NCI-H510A (cell line): ENCODE results near the gene C8G.

Source experiments
- DNase-seq: peaks from one replicate; lab custom pipeline; 2025; lab: John Stamatoyannopoulos, UW

C8G gene

DNA sequence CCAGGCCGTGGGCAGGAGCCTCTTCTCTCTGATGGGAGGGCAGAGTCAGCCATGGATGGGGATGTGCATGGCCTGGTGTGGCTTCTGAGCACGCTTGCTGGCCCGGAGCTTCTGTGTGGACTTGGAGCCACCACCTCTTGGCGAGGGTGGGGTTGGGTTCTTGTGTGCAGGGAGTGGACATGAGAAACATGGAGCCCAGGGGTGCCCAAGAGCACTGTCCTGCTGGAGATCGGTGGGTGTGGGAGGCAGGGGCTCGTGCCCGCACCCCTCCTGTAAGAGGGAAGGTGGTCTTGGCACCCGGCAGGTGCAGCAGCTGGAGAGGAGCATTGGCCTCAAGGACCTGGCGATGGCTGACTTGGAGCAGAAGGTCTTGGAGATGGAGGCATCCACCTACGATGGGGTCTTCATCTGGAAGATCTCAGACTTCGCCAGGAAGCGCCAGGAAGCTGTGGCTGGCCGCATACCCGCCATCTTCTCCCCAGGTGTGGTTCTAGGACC is 24.3 kb upstream of the C8G start:
- no peak for DNase-seq

DNA sequence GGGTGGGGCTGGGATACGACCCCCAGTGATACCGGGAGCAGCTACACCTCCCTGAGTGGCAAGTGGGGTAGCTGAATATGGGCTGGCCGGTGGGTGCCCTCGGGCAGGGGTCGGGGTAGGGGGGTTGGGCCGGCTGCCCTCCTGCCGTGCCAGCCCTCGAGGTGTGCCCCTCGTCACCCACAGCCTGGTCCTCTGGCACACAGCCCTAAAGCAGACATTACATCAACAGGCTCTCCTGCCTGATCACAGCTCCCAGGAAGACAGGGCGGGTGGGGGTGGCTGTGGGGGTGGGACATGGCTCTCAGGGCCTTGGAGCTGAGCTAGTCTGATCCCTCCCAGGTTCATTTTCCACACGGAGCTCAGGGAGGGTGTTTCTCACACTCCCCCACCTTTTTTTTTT is 23.7 kb upstream of the C8G start:
- DNase-seq, result no peak

DNA sequence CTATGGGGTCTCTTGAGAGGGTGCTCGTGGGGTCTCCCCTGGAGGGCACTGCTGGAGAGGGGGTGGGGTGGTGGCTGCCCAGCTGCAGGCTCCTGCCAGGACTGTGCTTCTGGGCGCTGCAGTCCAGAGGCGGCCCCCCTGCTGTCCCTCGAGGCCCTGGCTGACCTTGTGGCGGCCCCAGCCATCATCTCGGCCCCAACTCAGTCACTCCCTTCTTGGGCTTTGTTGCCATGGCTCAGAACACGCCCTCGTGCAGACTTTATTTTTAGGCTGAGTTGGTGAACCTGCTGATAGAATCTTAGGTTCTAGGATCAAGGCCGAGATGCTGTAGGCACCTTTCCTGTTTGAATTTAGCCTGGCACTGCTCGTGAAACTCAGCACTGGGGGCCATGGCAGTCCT is 23.3 kb upstream of the C8G start:
- DNase-seq, result no peak

DNA sequence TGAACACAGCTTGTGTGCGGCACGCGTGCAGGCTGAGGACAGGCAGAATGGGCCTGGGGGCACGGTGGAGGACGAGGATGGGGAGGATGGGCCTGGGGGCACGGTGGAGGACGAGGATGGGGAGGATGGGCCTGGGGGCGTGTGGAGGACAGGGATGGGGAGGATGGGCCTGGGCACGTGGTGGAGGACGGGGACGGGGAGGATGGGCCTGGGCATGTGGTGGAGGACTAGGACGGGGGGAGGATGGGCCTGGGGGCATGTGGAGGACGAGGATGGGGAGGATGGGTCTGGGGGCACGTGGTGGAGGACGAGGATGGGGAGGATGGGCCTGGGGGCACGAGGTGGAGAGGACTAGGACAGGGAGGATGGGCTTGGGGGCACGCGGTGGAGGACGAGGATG is 22.5 kb upstream of the C8G start:
- no peak for DNase-seq

DNA sequence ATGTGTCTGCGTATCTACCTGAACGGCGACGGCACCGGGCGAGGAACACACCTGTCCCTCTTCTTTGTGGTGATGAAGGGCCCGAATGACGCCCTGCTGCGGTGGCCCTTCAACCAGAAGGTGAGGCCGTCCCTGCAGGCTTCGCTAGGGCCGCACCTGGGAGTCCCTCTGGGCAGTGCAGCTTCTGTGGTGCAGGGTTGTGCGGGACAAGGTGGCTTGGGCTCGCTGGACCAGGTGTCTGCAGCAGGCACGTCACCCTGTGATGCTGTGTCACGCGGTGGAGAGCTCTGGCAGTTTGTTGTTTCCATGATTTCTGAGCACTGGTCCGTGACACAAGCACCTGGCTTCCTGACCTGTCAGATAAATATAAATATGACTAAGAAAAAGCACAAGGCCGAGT is 21.2 kb upstream of the C8G start:
- DNase-seq, result peak; percentile 89

DNA sequence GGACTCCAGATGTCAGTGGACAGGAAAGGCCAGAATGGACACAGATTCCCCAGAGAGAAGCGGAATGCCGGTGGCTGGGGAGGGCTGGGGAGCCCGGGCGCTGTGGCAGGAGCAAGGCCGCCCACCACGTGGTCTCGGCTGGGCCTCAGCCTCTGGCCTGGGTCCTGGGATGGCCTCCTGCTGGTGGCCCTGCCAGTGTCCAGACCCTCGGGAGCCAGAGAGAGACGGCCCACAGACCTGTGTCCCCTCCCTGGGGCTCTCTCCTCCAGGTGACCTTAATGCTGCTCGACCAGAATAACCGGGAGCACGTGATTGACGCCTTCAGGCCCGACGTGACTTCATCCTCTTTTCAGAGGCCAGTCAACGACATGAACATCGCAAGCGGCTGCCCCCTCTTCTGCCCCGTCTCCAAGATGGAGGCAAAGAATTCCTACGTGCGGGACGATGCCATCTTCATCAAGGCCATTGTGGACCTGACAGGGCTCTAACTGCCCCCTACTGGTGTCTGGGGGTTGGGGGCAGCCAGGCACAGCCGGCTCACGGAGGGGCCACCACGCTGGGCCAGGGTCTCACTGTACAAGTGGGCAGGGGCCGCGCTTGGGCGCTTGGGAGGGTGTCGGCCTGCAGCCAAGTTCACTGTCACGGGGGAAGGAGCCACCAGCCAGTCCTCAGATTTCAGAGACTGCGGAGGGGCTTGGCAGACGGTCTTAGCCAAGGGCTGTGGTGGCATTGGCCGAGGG is 19.5 kb upstream of the C8G start:
- no peak for DNase-seq

DNA sequence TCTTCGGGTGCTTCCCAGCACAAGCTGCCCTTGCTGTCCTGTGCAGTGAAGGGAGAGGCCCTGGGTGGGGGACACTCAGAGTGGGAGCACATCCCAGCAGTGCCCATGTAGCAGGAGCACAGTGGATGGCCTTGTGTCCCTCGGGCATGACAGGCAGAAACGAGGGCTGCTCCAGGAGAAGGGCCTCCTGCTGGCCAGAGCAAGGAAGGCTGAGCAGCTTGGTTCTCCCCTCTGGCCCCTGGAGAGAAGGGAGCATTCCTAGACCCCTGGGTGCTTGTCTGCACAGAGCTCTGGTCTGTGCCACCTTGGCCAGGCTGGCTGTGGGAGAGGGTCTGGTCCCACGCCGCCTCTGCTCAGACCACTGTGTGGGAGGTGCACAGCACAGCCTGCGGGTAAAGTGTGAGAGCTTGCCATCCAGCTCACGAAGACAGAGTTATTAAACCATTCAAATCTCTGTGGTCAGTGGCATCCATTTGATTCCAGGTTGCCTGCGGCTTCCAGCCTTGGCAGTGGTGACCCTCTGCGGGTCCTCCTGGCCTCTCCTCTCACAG is 18.8 kb upstream of the C8G start:
- DNase-seq, result no peak

DNA sequence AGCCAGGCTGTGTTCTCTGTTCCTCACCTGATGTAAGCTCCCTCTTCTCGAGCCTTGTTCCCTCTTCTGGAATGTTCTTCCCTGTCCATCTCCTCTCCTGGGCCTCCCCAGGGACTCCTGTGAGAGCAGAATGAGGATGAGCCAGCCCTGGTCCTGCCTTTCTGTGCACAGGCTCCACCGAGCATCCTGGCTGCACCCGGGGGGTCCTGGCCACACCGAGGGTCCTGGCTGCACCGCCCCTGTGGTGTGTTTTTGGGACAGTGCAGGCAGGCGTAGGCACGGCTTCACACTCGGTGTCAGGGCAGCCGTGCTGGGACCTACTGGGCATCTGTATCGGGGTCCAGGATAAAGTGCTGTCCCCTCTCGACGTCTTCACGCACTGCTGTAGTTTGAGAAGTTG is 18.3 kb upstream of the C8G start:
- DNase-seq, result no peak

DNA sequence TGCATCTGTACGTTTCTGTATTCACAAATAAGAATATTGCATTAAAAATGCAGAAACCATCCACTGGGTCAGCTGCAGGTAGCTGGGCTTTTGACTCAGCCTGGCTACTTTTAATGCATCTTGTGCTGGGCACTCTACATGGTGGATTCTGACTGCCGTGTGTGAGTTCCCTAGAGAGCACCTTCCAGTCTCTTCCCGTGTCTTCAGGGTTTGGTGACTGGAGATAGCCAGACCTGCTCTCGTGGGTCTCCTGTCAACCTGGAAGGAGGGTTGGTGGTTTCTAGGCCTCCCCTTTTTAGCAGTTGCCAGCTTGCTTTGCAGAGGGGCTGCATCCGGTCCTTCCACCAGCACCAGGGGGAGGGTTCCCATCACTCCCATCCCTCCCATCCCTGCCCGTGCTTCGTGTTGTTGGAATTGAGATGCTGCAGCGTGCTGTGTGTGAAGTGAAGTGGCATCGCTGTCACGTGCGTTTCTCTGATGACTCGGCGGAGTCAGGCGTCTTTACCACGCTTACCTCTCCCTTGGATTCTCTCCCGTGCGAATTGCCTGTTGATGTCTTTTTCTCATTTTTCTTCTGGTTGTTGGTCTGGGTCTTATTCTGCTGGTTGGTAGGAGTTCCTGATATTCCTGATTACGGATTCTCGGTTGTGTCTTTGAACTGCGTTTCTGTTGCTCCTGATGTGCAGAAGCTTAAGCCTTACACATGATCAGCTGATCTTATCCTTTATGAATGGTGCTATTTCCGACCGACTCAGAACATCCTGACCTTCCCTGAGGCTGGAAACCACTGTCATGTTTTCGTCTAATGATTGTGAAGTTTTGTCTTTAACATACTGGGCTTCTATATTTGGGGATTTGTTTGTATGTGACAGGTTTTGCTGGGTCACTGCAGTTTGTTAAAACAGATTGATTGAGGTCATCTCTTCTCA is 17.4 kb upstream of the C8G start:
- no peak for DNase-seq

DNA sequence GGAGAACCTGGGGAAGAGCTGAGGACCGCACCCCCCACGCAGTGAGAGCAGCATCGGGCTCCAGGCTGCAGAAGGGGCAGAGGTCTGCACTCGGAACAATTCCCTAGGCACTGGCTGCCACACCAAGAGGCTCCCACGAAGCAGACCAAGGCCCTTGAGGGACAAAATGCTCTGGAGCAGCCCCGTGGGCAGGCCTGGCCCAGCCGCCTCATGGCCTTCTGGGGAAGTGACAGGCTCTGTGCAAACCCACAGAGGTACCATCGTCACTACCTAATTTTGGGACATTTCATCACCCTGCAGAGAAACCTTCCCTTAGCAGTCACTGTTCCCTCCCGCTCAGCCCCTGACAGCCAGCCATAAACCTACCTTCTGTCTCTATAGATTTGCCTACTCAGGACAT is 16.5 kb upstream of the C8G start:
- DNase-seq, result no peak

DNA sequence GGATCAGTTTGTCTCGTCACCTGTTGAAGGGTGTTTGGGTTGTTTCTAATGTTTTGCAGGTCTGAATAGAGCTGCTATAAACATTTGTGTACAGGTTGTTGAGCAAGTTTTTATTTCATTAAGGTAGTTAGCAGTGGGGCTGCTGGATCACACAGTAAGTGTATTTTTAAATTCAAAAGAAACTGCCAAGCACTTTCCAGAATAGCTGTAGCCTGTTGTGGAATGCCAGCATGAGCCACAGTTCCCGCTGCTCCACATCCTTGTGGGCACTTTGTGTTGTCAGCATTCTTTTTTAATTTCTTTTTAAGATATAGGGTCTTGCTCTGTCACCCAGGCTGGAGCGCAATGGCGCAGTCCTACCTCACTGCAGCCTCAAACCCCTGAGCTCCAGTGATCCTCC is 15.0 kb upstream of the C8G start:
- no peak for DNase-seq

DNA sequence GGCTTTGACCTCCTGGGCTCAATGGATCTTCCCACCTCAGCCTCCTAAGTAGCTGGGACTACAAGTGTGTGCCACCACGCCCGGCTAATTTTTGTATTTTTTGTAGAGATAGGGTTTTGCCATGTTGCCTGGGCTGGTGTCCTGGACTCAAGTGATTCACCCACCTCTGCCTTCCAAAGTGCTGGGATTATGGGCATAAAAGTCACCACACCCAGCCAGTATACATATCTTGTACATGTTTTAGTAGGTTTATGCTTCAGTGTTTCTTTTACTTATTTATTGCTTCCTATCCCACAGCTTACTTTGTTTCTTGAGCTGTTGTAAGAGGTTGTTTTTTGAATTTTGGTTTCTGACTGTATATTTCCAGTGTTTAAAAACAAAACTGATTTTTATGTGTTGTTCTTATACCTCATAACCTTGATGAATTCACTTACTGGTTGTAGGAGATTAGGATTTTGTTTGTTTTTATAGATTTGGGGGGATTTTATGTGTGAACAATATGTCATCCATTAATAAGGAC is 13.4 kb upstream of the C8G start:
- DNase-seq, result no peak

DNA sequence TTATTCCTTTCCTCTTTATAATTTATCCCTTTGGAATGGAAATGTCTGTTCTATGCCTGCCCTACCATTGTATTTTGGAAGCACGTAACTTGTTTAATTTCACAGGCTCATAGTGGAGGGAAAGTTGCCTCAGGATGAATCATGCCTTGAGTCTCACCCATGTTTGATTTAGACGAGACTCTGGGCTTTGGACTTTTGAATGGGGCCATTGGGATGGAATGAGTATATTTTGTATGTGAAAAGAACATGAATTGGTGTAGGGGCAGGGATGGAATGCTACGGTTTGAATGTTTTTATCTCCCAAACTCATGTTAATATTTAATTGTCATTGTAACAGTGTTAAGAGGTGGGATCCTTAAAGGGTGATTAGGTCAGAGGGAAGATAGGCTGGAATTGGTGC is 10.8 kb upstream of the C8G start:
- no peak for DNase-seq

DNA sequence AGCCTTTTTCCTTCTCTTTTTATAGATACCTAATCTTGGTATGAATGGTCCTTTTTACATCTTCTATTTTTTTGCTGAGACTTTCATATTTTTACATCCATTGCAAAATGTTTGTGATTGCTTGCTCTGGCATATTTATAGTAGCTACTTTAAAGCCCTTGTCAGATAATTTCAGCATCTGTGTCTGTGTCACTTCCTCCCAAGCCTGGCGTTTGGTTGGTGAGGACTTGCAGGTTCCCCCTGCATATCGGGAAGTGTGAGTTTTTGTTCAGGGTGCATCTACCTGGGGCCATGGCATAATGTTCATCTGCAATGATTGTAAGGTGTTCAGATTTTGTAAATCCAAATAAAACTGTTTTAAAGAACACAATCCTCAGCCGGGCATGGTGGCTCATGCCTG is 9.4 kb upstream of the C8G start:
- DNase-seq, result no peak

DNA sequence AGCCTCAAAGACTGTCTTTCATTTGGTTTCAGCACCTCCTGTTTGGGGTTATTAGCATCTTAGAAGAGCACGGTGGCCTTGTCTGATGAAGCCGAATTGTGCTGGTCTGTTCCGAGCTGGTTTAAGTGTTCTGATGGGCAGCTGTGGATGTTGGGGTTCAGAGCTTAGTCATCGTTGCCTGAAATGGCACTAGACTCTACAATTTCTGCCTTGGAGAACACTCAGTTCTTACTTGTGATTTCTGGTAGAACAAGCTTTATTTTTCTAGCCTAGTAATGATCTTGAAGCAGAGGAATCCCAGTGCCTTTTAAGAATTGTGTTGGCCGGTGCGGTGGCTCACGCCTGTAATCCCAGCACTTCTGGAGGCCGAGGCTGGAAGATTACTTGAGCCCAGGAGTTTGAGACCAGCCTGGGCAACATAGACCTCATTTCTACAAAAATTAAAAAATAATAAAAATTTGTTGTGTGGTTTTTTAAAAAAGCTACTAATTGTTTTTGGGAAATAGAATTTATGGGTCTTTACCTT is 8.3 kb upstream of the C8G start:
- DNase-seq, result no peak

DNA sequence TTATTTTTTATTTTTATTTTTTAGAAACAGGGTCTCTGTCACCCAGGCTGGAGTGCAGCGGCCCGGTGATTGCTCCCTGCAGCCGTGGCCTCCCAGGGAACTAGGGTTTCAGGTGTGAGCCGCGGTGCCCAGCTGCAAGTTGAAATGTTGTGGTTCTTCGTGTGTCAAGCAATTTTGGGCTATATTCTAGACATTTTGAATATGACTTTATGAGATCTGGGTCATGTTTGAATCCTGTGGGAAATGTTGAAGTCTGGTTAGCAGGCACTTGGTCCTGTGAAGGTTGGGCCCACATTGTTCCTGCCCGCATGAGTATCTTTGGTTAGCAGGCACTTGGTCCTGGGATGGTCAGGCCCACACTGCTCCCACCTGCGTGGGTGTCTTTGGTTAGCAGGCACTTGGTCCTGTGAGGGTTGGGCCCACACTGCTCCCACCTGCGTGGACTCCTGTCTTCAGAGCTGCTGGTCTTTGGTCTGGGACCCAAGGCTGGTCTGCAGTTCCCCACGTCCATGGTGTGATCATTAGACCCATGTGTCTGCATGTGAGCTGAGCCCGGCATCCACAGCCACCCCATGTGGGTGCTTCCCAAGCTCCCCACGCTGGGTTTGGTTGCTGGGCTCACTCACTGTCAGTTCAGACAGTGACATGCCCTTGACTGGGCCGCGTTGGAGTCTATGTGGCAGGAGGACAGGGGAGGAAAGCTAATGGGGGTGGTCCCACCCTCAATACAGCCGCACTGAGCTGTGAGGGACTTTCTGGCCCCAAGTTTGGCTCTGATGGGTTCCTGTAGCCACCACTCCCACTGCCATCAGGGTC is 7.6 kb upstream of the C8G start:
- DNase-seq, result no peak

DNA sequence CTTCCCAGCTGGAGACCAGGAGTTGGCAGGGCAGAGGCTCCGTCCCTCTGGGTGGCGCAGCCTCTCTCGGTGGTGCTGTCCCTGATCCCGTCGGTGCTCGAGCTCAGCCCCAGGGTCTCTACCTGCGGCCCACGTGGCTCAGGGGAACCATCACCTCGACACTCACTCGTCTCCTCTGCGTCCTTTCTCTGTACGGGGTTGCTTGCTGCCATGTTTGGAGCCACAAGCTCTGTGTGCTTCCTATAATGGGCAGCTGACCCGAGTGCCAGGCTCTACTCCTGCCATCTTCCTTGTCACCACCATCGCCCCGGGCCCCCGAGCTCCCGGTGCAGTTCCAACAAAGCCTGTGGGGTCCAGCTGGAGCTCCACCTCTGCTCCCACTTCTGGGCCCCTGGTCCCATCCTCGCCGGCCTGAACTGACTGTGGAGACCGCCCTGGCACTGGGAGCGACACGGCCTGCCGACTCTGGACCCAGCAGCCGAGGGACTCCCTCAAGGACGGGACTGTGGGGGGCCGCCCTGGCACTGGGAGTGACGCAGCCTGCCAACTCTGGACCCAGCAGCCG is 5.5 kb upstream of the C8G start:
- no peak for DNase-seq

DNA sequence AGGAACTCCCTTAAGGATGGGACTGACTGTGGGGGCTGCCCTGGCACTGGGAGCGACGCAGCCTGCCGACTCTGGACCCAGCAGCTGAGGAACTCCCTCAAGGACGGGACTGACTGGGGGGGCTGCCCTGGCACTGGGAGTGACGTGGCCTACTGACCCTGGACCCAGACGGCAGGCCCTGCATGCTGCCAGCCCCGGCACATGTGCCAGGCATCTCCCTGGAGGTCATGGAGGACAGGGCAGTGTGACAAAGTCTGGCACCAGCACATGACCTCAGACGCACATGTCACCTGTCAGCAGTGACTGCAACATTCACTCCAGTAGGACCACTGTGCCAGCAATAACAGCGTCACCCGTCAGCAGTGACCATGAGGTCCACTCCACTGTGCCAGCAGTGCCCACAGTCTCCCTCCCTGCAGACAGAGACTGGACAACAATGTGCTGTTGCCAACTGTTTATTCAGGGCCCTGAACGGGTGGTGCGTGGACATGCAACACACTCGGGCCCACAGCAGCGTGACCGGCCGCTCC is 5.0 kb upstream of the C8G start:
- no peak for DNase-seq

DNA sequence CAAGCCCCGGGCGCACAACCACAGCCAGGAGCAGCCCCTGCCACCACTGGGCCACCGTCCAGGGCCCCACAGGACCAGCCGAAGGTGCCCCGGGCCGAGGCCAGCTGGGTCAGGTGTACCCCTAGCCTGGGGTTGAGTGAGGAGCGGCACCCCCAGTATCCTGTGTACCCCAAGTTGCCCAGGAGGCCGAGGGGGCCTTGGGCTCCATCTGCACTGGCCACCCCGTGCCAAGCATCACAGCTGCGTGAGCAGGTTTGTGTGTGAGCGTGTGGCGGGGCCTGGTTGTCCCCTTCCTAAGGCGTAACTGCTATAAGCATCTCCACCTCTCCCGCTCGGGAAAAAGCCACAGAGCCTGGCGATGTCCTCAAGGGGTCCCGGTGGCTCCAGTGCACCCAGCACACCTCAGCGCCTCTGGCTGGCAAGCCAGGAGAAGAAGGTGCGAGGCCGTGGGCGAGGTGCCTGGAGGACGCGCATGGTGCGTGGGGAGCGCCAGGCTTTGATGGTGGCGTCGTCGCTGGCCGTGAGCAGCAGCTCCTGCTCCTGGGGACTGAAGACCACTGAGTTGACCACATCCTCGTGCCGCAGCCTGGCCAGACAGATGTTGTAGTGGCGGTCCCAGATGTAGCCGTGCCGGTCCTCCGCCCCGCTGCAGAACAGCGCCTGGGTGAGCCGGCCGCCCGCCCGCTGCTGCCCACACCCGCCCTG is 4.4 kb upstream of the C8G start:
- DNase-seq, result no peak
